Naive thymus-derived CD4-positive, alpha-beta T cell (primary cell): ENCODE results near the gene RABL2A. TPM values are rescaled to one million over a fixed set of nuclear protein-coding genes. Genes with fewer than 3 reads are reported as not detected.

Experiments used
- microRNA-seq: library from miRNA; unstranded; fragments of <30 nt; microRNA quantifications from one replicate; pipeline ENCODE4 v1.2.0, GENCODE V29; 2022; ENCODE audit warnings: borderline microRNAs expressed
- polyA plus RNA-seq, 2 donors: library from polyadenylated mRNA; unstranded; fragments of 300-500 nt; fragmentation: Illumina TruSeq; gene quantifications; one replicate each; pipeline ENCODE4 v1.2.3, GENCODE V29; 2021
- total RNA-seq, 6 experiments: library from RNA in 5 of 6; stranded (reverse) in 5 of 6; gene quantifications; 1 replicate in 5 of 6; 2 replicates in 1 of 6; pipeline ENCODE4 v1.2.3 and lab custom pipeline; 2021 to 2026

Gene RABL2A
- total and polyA plus RNA-seq, 7 experiments from 2014 or later: 14.8 to 57.9 (median 25.7) TPM

Small RNAs within 50 kb of the gene (microRNA-seq; reads per million reads assigned to microRNA genes)
- not detected for gene MIR1302-3

Other genes with a start within 250 kb of the RABL2A start
- gene ZNG1B, start 189.6 kb upstream of the RABL2A start, total RNA-seq: 10 to 100 TPM; 37.0 to 44.7 (median 40.3) TPM
- gene ZNG1B, start 189.6 kb upstream of the RABL2A start, polyA plus RNA-seq: 10 to 100 TPM; 21.5 to 28.3 TPM
- under 1 TPM in 4 of 5 experiments, not detected in 1; 0.16 to 0.60 (median 0.35) TPM for gene FOXD4L1, start 128.6 kb upstream of the RABL2A start, total RNA-seq
- not detected for gene FOXD4L1, start 128.6 kb upstream of the RABL2A start, polyA plus RNA-seq
- gene SLC35F5, start 129.4 kb downstream of the RABL2A start, total RNA-seq: 10 to 100 TPM; 20.9 to 33.4 (median 26.4) TPM
- gene SLC35F5, start 129.4 kb downstream of the RABL2A start, polyA plus RNA-seq: 1 to 10 TPM; 3.8 to 5.4 TPM